NCI-H2227 (cell line): ENCODE results near the gene ALDH1L1.
"Not testable (repeated sequence)": the region's sequence is repeated elsewhere in the genome, so short reads cannot be mapped to it uniquely, and the experiment has no call there.

Experiments used
- DNase-seq: peaks from one replicate; lab custom pipeline; 2025; ENCODE audit not compliant: unreplicated experiment; lab: John Stamatoyannopoulos, UW

The ALDH1L1 gene

DNA sequence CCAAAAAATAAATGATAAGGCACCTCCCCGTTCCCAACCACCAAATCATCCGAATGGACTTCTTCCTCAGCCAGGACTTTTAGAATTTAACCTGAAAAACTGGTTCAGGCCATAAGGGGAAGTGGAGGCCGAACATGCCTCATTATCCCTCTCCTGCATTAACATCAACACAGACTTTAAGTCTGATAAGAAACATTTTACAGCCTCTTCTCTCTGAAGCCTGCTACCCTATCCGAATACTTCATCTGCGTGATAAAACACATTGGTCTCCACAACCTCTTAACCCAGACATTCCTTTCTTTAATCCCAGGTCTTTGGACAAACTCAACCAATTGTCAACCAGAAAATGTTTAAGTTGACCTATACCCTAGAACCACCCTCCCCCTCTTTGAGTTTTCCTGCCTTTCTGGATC lies 95.6 kb downstream of the ALDH1L1 start:
- no peak for DNase-seq

DNA sequence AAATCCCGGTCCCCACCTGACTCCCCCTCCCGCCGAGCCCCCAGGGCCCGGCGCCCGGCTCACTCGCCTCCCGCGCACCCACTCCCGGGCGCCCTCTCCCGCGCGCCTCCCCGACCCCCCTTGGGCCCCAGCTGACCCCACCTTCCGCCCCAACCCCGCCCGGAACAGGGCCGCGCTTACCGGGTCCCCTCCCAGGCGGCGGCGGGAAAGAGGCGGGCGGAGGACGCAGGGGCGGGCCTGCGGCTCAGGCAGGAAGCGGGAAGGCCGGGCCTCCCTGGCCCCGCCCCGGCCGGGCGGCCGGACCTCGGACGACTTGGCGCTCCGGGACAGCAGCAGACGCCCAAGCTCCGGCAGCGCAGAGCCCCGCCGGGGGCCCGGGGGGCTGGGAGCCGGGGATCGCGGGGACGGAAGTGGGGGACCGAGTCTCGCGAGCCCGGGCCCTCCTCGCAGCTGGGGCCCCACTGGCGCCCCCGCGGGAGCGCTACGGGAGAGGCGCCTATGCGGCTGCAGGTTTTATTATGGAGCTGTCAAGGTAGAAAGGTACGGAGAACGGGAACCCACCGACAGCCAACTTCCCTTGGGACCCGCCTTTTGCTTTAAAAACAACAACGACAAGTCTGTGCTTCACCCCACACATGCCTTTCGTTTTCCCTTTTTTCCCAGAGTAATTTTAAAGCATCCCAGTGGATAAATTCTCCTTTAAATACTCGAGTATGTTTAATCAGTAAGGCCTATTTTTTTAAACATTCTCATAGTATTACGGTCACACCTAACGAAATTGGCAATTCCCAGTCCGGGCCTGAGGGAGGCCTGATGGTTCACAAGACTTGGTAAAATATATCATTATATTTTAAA lies 96.2 kb downstream of the ALDH1L1 start, which contains the start of gene SLC41A3:
SLC41A3 (minus strand) TSS at position 212 of the 855 bp plus-strand sequence. CDS start 15,905 bp downstream, outside the sequence.
- DNase-seq: peak; percentile 83

DNA sequence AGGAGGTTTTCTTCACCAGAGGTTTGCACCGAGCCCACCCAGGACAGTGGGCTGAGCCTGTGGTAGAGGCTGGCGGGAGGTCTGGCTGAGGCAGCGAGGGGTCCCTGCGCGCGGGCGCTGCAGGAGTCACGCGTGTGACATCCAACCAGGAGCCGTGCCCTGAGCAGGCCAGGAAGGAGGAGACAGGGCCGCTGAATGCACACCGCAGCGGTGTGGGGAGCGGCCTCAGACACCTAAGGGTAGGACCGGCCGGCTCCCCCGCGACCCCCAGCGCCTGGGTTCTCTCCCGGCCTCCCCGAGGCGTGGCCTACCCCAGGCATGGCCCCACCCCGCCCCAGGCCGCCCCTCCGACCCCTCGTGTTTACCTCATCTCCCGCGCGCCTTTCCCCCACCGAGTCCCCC lies 96.9 kb downstream of the ALDH1L1 start:
- peak; percentile 52 for DNase-seq

DNA sequence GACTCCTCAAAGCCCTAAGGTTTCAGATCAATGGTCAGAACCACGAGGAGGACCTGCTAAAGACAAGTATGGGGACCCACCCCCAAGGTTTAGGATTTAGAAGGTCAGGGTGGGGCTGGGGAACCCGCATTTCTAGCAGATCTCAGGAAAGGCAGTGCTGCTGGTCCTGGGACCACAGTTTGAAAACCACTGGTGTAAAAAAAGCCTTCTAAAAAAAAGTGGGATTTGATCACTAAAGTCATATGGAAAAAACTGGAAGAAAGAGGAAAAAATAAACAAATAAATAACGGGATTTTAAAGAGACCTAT lies 97.3 kb downstream of the ALDH1L1 start:
- DNase-seq: no peak

DNA sequence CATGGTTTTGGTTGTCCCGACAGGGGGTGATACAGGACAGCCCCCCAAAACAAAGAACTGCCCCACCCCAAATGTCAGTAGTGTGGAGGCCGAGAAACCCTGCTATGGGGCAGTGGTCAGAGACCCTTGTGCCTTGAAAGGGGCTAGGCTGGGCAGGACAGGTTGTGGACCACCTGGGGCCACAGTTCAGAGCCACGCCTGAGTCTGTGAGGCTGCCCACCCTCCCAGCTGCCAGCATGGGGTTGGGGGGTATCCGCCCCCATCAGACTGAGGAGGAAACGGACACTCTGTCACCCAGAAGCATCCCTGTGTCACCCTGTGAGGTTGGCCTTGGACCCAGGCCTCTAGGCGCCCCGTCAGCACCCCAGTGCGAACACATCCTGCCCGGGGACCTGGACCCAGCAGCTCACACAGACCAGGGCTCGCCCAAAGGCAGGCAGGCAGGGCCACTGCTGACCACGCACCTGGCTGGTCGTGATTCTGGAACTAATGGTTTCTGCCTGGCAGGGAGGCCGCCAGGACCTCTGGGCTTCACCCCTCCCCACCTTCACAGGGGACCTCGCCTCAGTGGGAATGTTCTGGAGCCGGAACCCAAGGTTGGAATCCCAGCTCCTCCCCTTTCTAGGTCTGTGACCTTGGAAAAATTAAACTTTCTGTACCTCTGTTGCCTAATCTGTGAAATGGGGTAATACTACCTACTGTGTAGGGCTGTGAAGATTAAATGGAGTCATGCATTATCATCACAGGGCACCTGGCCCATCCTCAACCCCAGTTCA lies 97.8 kb downstream of the ALDH1L1 start:
- no peak for DNase-seq

DNA sequence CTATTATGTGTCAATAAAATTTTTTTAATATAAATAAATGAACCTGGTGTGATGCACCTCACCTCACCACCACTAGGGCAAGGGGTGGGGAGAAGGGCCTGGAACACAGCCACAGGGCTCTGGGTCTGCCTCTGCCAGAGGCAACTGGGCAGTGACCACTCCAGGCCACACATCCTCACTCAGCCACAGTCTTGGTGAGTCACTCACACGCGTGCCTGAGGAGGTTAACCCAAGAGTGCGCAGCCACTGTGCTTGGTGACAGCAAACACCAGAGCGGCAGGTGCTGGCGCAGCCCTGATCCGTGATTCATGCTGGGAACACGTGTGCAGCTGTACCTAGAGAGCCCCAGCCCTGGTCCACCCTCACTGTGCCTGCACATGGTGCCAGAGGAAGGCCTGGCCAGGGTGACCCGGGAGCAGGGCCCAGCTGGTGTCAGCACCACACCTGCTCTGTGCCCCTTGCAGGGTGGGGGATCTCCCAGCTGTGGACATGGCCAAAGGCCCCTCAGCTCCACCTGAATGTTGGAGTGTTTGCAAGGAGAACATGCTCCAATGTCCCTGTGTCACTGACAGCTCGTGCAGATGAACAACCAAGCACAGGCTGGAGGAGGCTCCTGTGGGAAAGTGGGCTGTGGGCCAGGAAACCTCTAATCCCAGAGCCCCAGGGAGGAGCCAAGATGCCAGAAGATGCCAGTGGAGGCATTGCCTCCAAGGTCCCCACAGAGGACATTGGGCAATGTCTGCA lies 98.6 kb downstream of the ALDH1L1 start:
- DNase-seq: no peak

DNA sequence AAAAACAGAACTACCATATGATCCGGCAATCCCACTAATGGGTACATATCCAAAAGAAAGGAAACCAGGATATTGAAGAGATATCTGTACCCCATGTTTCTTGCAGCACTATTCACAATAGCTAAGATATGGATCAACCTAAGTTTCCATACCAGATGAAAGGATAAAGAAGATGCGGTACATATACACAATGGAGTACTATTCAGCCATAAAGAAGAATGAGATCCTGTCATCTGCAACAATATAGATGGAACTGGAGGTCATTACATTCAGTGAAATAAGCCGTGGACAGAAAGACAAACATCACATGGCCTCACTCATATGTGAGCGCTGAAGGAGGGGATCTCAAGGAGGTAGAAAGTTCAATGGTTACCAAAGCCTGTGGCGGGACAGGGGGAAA lies 99.4 kb downstream of the ALDH1L1 start:
- no peak for DNase-seq

DNA sequence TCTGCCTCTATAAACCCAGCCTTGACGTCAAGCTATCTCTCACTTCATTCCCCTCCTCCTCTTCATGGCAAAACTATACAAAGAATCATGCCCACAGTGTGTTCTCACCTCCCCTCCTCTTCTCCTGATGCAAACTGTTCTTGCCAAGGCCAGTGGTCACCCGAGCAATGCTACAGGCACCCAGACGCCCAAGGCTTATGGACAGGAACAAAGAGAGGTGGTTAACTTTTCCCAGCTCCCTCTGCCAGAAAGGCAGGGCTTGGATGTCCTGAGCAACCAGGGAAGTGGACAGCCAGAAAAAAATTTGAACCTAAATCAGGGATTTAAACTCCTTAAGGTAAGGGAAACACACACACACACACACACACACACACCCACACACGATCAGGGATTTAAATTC lies 101.5 kb downstream of the ALDH1L1 start:
- no peak for DNase-seq

DNA sequence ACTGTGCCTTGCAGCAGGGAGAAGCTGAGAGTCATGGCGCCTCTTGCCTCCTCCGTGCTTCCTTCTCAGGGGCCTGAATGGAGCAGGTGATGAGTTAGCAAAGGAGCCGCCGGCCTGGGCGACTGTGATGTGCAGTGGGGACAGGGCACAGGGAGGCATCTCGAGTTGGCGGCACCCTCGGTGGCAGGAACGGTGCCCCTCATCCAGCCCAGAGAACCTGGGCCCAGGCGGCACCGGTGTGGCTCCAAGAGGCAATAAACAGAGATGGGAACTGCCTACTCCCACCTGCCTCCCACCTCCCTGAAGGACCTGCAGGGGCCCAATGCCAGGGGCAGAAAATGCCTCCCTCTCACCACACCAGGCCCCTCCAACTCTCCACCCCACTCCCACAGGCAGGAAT lies 102.6 kb downstream of the ALDH1L1 start:
- no peak for DNase-seq

DNA sequence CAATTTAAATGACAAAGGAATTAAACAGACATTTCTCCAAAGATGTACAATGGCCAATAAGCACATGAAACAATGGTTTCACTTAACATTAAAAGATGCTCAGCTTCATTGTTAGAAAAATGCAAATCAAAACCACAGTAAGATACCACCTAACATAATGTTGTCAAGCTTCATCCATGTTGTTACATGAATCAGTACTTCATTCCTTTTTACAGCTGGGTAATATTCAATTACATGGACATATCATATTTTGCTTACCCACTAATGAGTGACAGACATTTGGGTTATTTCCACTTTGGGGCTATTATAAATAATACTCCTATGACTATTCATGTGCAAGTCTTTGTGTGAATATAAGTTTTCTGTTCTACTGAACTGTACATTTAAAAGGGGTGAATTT lies 104.2 kb downstream of the ALDH1L1 start:
- DNase-seq: no peak

DNA sequence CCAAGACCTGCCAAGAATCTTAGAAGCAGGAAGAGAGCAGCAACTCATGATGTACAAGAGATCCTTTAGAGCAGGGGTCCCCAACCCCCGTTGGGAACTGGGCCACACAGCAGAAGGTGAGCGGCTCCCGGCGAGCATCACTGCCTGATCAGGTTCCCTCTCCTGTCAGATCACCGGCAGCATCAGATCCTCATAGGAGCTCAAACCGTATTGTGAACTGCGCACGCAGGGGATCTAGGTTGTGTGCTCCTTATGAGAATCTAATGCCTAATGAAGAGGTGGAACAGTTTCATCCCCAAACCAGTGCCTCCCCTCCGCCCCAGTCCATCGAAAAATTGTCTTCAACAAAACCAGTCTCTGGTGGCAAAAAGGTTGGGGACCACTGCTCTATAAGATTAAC lies 110.2 kb downstream of the ALDH1L1 start:
- DNase-seq: no peak

DNA sequence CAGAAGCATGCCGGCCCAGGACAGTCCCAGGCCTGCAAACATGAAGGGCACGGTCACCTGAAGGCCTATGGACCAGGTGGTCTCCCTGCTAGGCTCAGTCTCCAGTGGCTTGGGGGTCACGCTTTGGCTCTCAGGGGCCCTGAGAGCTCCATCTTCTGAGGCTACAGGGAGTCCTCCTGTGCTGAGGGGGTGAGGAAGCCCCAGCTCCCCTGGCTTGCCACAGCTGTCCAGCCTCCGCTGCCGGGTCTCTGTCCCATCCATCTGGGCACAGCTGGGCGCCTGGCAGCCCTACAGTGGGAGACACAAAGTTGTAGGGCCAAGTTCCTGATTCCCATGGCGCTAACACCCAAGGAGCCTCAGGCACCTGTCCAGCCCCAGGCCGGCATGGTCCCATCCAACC lies 112.4 kb downstream of the ALDH1L1 start:
- no peak for DNase-seq

DNA sequence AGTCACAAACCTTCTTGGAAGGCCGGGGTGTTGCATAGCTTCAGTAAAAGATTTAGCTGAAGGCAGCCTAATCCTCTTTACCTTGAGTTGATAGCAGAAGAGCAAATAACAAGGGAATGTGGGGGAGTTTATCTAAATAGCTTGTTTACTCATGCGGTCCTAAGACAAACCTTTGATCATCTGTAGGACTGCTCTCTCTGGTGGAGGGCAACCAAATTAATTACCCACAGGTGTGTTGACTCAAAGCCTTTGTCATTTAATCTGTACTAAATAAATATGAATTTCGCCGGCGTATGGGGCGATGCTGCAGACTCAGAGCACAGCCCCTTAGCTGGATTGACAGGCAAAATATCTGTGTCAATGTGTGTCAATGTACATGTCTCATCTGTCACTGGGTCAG lies 113.7 kb downstream of the ALDH1L1 start:
- DNase-seq: not testable (repeated sequence)

DNA sequence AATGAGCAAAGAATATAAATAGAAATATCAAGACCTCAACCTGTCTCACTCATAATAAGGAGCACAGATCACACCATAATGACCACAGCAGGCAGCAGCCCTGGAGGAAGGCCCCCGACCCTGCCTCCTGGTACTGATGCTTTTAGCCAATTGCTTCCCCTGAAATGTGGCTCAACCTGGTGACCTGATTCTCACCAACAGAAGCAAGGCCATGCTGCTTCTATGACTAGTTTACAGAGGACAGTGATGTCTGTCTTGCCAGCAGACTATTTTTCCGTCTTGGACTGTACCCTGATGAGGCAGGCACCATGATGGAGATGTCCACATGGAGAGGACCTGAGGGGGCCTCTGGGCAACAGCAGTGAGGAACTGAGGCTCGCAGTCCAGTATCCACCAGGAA lies 114.5 kb downstream of the ALDH1L1 start:
- no peak for DNase-seq

DNA sequence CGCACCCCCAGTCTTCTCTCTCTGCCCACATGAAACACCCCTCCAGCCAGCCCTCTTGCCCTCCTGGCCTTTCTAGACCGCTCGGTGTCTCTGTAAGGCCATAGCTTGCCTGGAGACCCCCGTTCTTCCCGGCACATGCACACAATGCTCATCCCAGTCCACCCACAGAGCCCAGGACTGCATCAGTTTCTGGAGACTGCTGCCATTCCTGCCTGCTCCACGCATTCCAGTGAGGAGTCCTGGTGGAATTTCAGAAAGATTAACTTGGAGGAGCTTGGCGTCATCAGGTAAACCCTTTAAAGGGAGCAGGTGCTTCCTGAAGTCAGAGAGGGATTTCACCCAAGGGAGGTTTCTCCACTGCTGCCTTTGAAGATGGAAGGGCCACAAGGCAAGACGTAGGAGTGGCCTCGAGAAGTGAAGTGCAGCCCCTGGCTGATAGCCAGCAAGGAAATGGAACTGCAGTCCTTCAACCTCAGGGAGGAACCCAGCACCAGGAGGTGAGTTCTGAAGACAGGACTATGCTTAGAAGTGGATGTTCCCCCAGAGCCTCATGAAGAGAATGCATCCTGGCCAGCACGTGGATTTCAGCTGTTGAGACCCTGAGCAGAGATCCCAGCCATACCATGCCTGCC lies 115.6 kb downstream of the ALDH1L1 start:
- no peak for DNase-seq

DNA sequence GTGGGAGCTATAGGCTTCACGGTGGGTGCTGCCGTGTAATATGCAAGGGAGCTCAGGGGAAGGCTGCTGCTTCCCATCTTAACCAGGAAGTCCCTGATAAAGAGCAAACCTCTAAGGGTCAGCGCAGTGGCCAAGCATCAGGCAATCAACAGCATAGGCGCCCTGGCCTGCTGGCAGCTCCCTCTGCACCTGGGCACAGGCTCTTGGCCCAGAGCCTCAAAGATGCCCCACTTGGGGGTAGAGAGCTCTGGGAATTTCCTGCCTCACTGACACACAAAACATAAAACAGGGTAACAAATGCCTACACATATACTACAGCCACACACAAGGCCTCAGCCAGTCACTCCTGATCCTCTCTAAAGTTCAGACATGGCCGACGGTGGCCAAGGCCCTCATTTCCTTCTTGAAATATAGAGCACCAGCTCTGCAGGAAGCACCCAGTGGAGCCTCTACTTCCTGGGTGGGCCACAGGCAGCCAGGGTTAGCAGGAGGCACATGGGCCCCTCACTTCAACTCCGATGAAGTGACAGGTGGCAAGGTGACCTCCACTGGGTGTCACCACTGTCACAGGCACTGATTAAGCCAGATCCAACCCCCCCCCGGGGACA lies 116.9 kb downstream of the ALDH1L1 start:
- no peak for DNase-seq

DNA sequence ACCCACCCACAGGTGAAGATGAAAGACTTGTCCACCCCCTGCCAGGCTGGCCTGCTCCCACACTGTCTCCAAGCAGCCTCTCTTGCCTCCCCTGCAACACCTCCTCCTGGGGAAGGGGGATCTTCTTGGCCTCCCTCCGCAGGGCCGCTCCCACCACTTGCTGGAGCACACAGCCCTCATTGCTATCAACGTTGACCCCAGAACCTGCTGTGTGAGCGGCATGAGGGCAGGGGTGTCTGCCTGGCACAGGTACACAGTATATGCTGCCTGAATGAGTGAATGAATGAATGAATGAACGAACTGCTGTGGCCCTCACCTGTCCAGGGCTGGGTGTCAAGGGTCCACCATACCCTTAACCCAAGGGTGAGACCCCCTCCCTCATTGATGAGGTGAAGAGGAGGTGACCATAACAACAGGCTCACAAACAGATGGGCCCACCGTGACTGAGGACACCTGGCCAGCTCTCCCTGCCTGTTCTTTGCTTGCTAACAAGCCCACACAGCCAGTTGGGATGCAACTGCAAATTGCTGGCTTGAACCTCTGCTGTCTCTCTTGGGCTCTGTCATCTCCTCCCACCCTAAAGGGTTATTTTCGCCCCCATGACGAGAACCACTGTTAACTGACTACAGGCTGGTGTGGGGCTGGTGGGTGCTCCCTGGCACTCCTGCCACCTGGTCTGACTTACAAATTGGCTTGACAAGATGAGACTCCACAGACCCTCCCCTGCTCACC lies 118.9 kb downstream of the ALDH1L1 start:
- DNase-seq: no peak

DNA sequence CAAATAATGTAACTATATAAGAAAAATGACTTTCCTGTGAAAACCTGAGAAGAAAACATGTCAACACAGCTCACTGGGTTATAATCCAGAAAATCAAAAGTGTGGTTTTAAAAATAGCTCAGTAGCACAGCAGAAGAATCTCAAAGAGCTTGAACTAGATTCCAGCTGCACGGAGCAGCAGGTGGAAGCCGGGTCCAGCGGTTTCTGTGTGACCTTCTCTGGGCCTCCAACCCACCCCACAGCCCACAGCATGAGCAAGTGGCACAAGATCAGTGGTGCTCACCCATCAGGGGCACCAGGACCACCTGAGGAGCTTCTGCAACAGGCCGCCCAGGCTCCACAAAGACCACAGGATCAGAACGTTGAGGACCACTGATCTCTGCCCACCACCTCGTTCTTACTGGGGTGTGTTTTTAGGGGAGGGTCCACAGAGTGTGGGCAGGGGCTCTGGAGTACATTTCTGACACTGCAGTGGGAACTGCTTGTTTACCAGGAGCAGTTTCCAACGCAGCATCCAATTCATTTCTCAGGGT lies 119.7 kb downstream of the ALDH1L1 start:
- DNase-seq: no peak

DNA sequence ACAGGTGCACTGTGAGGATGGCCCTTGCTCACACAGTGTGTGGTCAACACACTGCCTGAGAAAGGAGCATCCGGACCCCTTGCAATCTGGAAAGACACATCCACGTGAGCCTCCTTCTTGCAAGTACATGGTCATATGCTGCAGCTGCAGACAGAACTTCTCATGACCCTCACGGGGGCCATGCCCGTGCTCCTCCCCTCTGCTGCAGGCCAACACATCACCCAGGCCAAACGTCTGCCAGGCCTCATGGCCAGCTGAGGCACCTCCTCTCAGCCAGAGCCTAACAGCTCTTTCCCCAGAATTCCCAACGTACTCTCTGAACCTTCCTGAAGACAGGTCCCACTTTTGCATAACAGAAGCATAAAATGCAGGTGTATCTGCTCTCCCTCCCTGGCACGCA lies 121.7 kb downstream of the ALDH1L1 start:
- DNase-seq: no peak

DNA sequence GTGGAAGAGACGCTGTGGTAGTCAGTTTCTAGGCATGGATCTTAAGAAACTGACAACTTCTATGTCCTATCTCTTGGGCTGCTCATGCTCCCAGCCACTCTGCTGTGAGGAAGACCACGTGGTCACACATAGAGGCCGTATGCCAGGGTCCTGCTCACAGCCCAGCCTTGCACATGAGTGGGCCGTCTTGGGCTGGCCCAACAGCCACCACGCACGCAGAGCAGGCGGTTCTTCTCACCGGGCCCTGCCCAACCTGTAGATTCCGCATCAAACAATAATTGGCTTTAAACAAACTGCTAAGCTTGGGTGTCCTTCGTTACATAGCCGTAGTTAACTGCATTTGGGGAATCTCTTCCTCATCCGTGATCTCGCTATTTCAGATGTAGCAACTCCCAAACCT lies 122.5 kb downstream of the ALDH1L1 start:
- DNase-seq: no peak
